H1 (cell line): Measurements from ENCODE around the gene CCDC154. TPM values are rescaled to one million over a fixed set of nuclear protein-coding genes. Genes with fewer than 3 reads are reported as not detected.

Experiments
- CTCF ChIA-PET: fragments of 300-600 bp; sonication (Branson Sonifier 250); formaldehyde crosslinking; loops from one replicate; lab custom pipeline; 2021; ENCODE audit not compliant: partially characterized antibody; lab: Charles Lee
- POLR2A ChIA-PET: fragments of 300-600 bp; sonication (Branson Sonifier 250); formaldehyde crosslinking; loops from one replicate; lab custom pipeline; 2021; ENCODE audit warnings: inconsistent platforms; ENCODE audit not compliant: partially characterized antibody; lab: Charles Lee
- DNase-seq, 2 experiments: peaks; one replicate each; pipeline versions ENCODE4 v3.0.0 to v3.0.0-alpha.2; 2010 to 2022; ENCODE audit warnings: low spot score in 2 of 2, low read depth in 1 of 2, mixed read lengths in 1 of 2
- FAIRE-seq: peaks from 2 replicates; lab custom pipeline; 2011; peaks lifted over from hg19 to GRCh38; lab: Jason Lieb, UNC
- H2AFZ ChIP-seq: 2 replicates; pipeline ENCODE4 v1.8.1; 2012; ENCODE audit warnings: low read length, inconsistent platforms
- H2AK5ac ChIP-seq: 2 replicates; pipeline ENCODE4 v1.6.1; 2013; ENCODE audit warnings: low read depth, low read length
- H2BK120ac ChIP-seq: replicated peaks from 2 replicates; pipeline ENCODE3; 2013; ENCODE audit warnings: low read depth, low read length, inconsistent platforms
- H2BK12ac ChIP-seq: 2 replicates; pipeline ENCODE4 v1.6.1; 2013; ENCODE audit warnings: low read depth, low read length
- H2BK15ac ChIP-seq: 2 replicates; pipeline ENCODE4 v1.6.1; 2013; ENCODE audit warnings: low read length
- H2BK20ac ChIP-seq: 2 replicates; pipeline ENCODE4 v1.6.1; 2013; ENCODE audit warnings: low read length
- H2BK5ac ChIP-seq: 2 replicates; pipeline ENCODE4 v1.6.1; 2013; ENCODE audit warnings: low read depth, low read length
- H3K14ac ChIP-seq: 2 replicates; pipeline ENCODE4 v1.6.1; 2013; ENCODE audit warnings: inconsistent platforms; ENCODE audit not compliant: insufficient read length
- H3K18ac ChIP-seq: 2 replicates; pipeline ENCODE4 v1.6.1; 2013; ENCODE audit warnings: low read length; ENCODE audit errors: extremely low read depth
- H3K23ac ChIP-seq: 2 replicates; pipeline ENCODE4 v1.6.1; 2013; ENCODE audit warnings: inconsistent platforms; ENCODE audit not compliant: insufficient read length
- H3K23me2 ChIP-seq: 2 replicates; pipeline ENCODE4 v1.6.1; 2013; ENCODE audit warnings: low read depth, low read length
- H3K27ac ChIP-seq: 2 replicates; pipeline ENCODE4 v1.6.1; 2011; ENCODE audit warnings: low read depth, low read length, inconsistent platforms
- H3K27me3 ChIP-seq, 4 experiments: replicated peaks in 1 of 4; 1 replicate in 1 of 4; 2 replicates in 3 of 4; pipeline versions ENCODE4 v1.6.1 to v1.8.1; 2011 to 2013; ENCODE audit warnings: low read length in 3 of 4, mild to moderate bottlenecking in 3 of 4, inconsistent platforms in 2 of 4, mixed read lengths in 2 of 4, moderate library complexity in 1 of 4; ENCODE audit not compliant: control insufficient read depth in 3 of 4, insufficient read depth in 3 of 4; ENCODE audit errors: extremely low read depth in 1 of 4
- H3K36me3 ChIP-seq, 4 experiments: 2 replicates each; pipeline versions ENCODE4 v1.6.1 to v1.8.1; 2011 to 2013; ENCODE audit warnings: mild to moderate bottlenecking in 4 of 4, low read length in 3 of 4, moderate library complexity in 2 of 4, control low read depth in 1 of 4, inconsistent platforms in 1 of 4; ENCODE audit not compliant: insufficient read depth in 4 of 4, control insufficient read depth in 2 of 4
- H3K4ac ChIP-seq: replicated peaks from 2 replicates; pipeline ENCODE3; 2013; ENCODE audit warnings: low read length, low read depth, mixed read lengths, inconsistent platforms; ENCODE audit not compliant: insufficient read length
- H3K4me1 ChIP-seq, 4 experiments: replicated peaks in 1 of 4; 1 replicate in 1 of 4; 2 replicates in 3 of 4; pipeline versions ENCODE4 v1.6.1 to v1.8.1; 2011 to 2013; ENCODE audit warnings: low read length in 3 of 4, inconsistent platforms in 2 of 4, mixed read lengths in 1 of 4; ENCODE audit not compliant: insufficient read depth in 4 of 4, control insufficient read depth in 3 of 4
- H3K4me2 ChIP-seq, 2 experiments: 2 replicates each; pipeline versions ENCODE4 v1.6.1 to v1.8.1; 2011 to 2013; ENCODE audit warnings: low read depth in 2 of 2, low read length in 2 of 2, control low read depth in 1 of 2, inconsistent platforms in 1 of 2, mild to moderate bottlenecking in 1 of 2; ENCODE audit not compliant: insufficient read depth in 1 of 2
- H3K4me3 ChIP-seq, 4 experiments: fragments of 200-600, 300-600 bp in 1 of 4; sonication (generic), shearing (Covaris generic), sonication (Bioruptor Twin) in 1 of 4; 2 replicates each; pipeline versions ENCODE4 v1.5.1 to v1.8.1; 2011 to 2016; ENCODE audit warnings: low read length in 4 of 4, low read depth in 3 of 4, control low read depth in 2 of 4, inconsistent platforms in 2 of 4, mild to moderate bottlenecking in 2 of 4, mixed read lengths in 1 of 4, moderate library complexity in 1 of 4; ENCODE audit not compliant: insufficient read depth in 2 of 4; ENCODE audit errors: extremely low read depth in 1 of 4
- H3K56ac ChIP-seq: replicated peaks from 2 replicates; pipeline ENCODE3; 2013; ENCODE audit warnings: low read depth, mild to moderate bottlenecking, mixed read lengths, low read length, inconsistent platforms; ENCODE audit not compliant: insufficient read length
- H3K79me1 ChIP-seq: 2 replicates; pipeline ENCODE4 v1.6.1; 2013; ENCODE audit warnings: low read depth, low read length, control low read depth
- H3K79me2 ChIP-seq, 2 experiments: 2 replicates each; pipeline versions ENCODE4 v1.6.1 to v1.8.1; 2012 to 2013; ENCODE audit warnings: low read length in 2 of 2, mild to moderate bottlenecking in 2 of 2, inconsistent platforms in 1 of 2; ENCODE audit not compliant: insufficient read depth in 2 of 2, control insufficient read depth in 1 of 2
- H3K9ac ChIP-seq, 4 experiments: replicated peaks in 1 of 4; 1 replicate in 1 of 4; 2 replicates in 3 of 4; pipeline versions ENCODE4 v1.6.1 to v1.8.1; 2011 to 2013; ENCODE audit warnings: low read depth in 3 of 4, low read length in 3 of 4, control low read depth in 2 of 4, mild to moderate bottlenecking in 2 of 4, moderate library complexity in 2 of 4, inconsistent platforms in 1 of 4; ENCODE audit errors: extremely low read depth in 1 of 4
- H3K9me3 ChIP-seq, 2 experiments: 2 replicates each; pipeline versions ENCODE4 v1.6.1 to v1.8.1; 2012 to 2013; ENCODE audit warnings: mild to moderate bottlenecking in 2 of 2, moderate library complexity in 2 of 2, control low read depth in 1 of 2, inconsistent platforms in 1 of 2, low read depth in 1 of 2, low read length in 1 of 2, mixed read lengths in 1 of 2; ENCODE audit not compliant: insufficient read depth in 2 of 2
- H4K20me1 ChIP-seq, 2 experiments: replicated peaks in 1 of 2; 2 replicates each; pipeline versions ENCODE3 to v1.8.1; 2011 to 2013; ENCODE audit warnings: inconsistent platforms in 2 of 2, low read length in 2 of 2, mild to moderate bottlenecking in 1 of 2; ENCODE audit not compliant: insufficient read depth in 2 of 2, control insufficient read depth in 1 of 2
- H4K5ac ChIP-seq: 2 replicates; pipeline ENCODE4 v1.6.1; 2013; ENCODE audit warnings: low read length, low read depth, mixed read lengths, inconsistent platforms; ENCODE audit not compliant: insufficient read length
- H4K8ac ChIP-seq: 2 replicates; pipeline ENCODE4 v1.8.0; 2013; ENCODE audit warnings: mild to moderate bottlenecking, moderate library complexity, low read length, inconsistent platforms; ENCODE audit not compliant: insufficient read depth; ENCODE audit errors: extremely low read depth
- H4K91ac ChIP-seq: replicated peaks from 2 replicates; pipeline ENCODE3; 2013; ENCODE audit warnings: low read length, mixed read lengths, inconsistent platforms; ENCODE audit not compliant: insufficient read length
- CBX5 ChIP-seq: fragments of 300-800, 300-1000 bp; sonication (generic); IDR thresholded peaks from 2 replicates; pipeline ENCODE4 v1.7.1; 2016; ENCODE audit warnings: antibody characterized with exemption, low read length, low read depth
- CREB1 ChIP-seq: IDR thresholded peaks from 2 replicates; pipeline ENCODE4 v1.6.1; 2012; ENCODE audit warnings: inconsistent platforms
- FOSL1 ChIP-seq: IDR thresholded peaks from 2 replicates; pipeline ENCODE4 v1.6.1; 2011; ENCODE audit warnings: mild to moderate bottlenecking, low read depth, low read length, moderate library complexity; ENCODE audit not compliant: insufficient read depth
- GABPA ChIP-seq: IDR thresholded peaks from 2 replicates; pipeline ENCODE4 v1.6.1; 2011; ENCODE audit warnings: mild to moderate bottlenecking, low read length, moderate library complexity, borderline replicate concordance; ENCODE audit not compliant: insufficient read depth
- GTF2F1 ChIP-seq: IDR thresholded peaks from 2 replicates; pipeline ENCODE4 v1.6.1; 2012; ENCODE audit warnings: low read depth, low read length, improper control_type of control experiment, borderline replicate concordance
- NANOG ChIP-seq: IDR thresholded peaks from 2 replicates; pipeline ENCODE4 v1.6.1; 2011; ENCODE audit warnings: low read length, low read depth, mild to moderate bottlenecking, inconsistent platforms; ENCODE audit not compliant: insufficient read depth, poor library complexity, severe bottlenecking
- PHF8 ChIP-seq: fragments of 200-600 bp; sonication (generic); conservative IDR thresholded peaks from 2 replicates; pipeline ENCODE4 v1.7.1; 2012; ENCODE audit warnings: low read depth, mild to moderate bottlenecking, inconsistent platforms, low read length, moderate library complexity
- POLR2AphosphoS5 ChIP-seq: IDR thresholded peaks from 2 replicates; pipeline ENCODE4 v1.6.1; 2011; ENCODE audit warnings: low read depth, low read length
- RBBP5 ChIP-seq: IDR thresholded peaks from 2 replicates; pipeline ENCODE4 v1.7.1; 2012; ENCODE audit warnings: low read depth, mild to moderate bottlenecking, inconsistent platforms, low read length, moderate library complexity, borderline replicate concordance
- RXRA ChIP-seq: IDR thresholded peaks from 2 replicates; pipeline ENCODE4 v1.6.1; 2011; ENCODE audit warnings: low read depth, mild to moderate bottlenecking, low read length, moderate library complexity; ENCODE audit not compliant: insufficient read depth
- SP1 ChIP-seq: IDR thresholded peaks from 2 replicates; pipeline ENCODE4 v1.6.1; 2011; ENCODE audit warnings: low read depth, low read length
- TCF12 ChIP-seq: IDR thresholded peaks from 2 replicates; pipeline ENCODE4 v1.6.1; 2011; ENCODE audit warnings: low read depth, mild to moderate bottlenecking, low read length
- TEAD4 ChIP-seq: IDR thresholded peaks from 2 replicates; pipeline ENCODE4 v1.6.1; 2012; ENCODE audit warnings: low read depth, low read length, inconsistent platforms, mixed read lengths
- WGBS, 2 experiments: shearing (Covaris generic) in 1 of 2; methylation state at CpG; one replicate each; pipeline versions ENCODE4 v1.1.6 to v1.1.7; 2013 to 2015; ENCODE audit warnings: low lambda C conversion rate in 2 of 2, mixed read lengths in 2 of 2, inconsistent platforms in 1 of 2, low coverage in 1 of 2, missing lambda C conversion rate in 1 of 2; ENCODE audit not compliant: insufficient replicate concordance in 2 of 2, insufficient coverage in 1 of 2, insufficient read length in 1 of 2; ENCODE audit errors: extremely low coverage in 1 of 2, missing lambda C conversion rate in 1 of 2; 5-methylcytosine and 5-hydroxymethylcytosine counted together
- polyA plus RNA-seq, 7 experiments: library from polyadenylated mRNA; depleted of rRNA in 3 of 7; stranded (reverse) in 5 of 7; unstranded in 2 of 7; fragments of >200 nt in 5 of 7; fragments of 200-250 nt in 2 of 7; gene quantifications; 1 replicate in 5 of 7; 2 replicates in 1 of 7; 4 replicates in 1 of 7; pipeline versions ENCODE4 v1.2.1 to v1.2.3, GENCODE V29; 2011 to 2013; ENCODE audit warnings: missing spikeins in 2 of 7, mixed read lengths in 2 of 7
- total RNA-seq: library from RNA; stranded (reverse); fragmentation: NEBNext Ultra II Directional; extraction: Animal tissue kit (Norgen Biotek cat#: 25700); gene quantifications from 2 replicates; pipeline ENCODE4 v1.2.1, GENCODE V29; 2021

Gene CCDC154
- total and polyA plus RNA-seq, 2 of the 8 experiments (the other 6 are each of a cell fraction or from before 2014, with no cell fraction given): 0.15 to 0.88 TPM

- 0 out of 2 replicates have a peak overlapping the region, but pooled peaks have one; percentile 25 for H4K8ac ChIP-seq
- no peaks in the 10 kb centered on the region for H3K79me2 ChIP-seq
- H4K20me1 ChIP-seq: peaks cover 0 to 1% of the 10 kb centered on the region in 2 experiments
- no peak for DNase-seq
- H3K56ac ChIP-seq: no peak overlapping the region
- H4K5ac ChIP-seq: no peak overlapping the region
- H3K4me3 ChIP-seq: no peak overlapping the region
- peaks cover 0 to 4% (median 1%) of the 10 kb centered on the region in 4 experiments; a peak in 4 of 8 replicates for H3K36me3 ChIP-seq
- H3K9me3 ChIP-seq: no peaks in the 10 kb centered on the region
- H3K27me3 ChIP-seq: no peaks in the 10 kb centered on the region
- no peaks in the 10 kb centered on the region for H3K23me2 ChIP-seq
- no peak overlapping the region for H2BK12ac ChIP-seq
- H2BK120ac ChIP-seq: no peak overlapping the region
- H3K4me2 ChIP-seq: no peak overlapping the region
- no peak overlapping the region for H3K27ac ChIP-seq
- no peak for TF ChIP-seq TEAD4
- no peak for TF ChIP-seq FOSL1
- TF ChIP-seq NANOG: no peak
- no peak for TF ChIP-seq TCF12
- no peak for TF ChIP-seq PHF8
- no peak for TF ChIP-seq RBBP5
- TF ChIP-seq SP1: no peak
- no peak for TF ChIP-seq RXRA
- no peak for TF ChIP-seq POLR2AphosphoS5
- no peak for TF ChIP-seq GTF2F1
- TF ChIP-seq GABPA: no peak
- TF ChIP-seq CREB1: no peak
- TF ChIP-seq CBX5: no peak
- TF ChIP-seq, all 59 proteins: peak for 0
- POLR2A ChIA-PET: interaction anchor here (0.7 to 2.4 kb wide), 3 partner anchors 9 to 202 kb away, joined by 4 to 7 read pairs (median 5); no protein-coding TSS in a partner anchor
- Histone ChIP-seq H3K18ac (no peak overlapping the region), H3K4me1 (no peaks in the 10 kb centered on the region), H2AK5ac (no peak overlapping the region), H3K4ac (no peak overlapping the region), H2AFZ (no peak overlapping the region), H2BK5ac (no peak overlapping the region), H3K9ac (no peak overlapping the region), H3K79me1 (no peaks in the 10 kb centered on the region), H2BK15ac (no peak overlapping the region), H2BK20ac (no peak overlapping the region), H4K91ac (no peak overlapping the region), H3K23ac (no peak overlapping the region), H3K14ac (no peak overlapping the region)
- WGBS, 2 experiments: 83% methylated on average over 10 of the region's 16 CpGs; no CpG with 5 or more reads in 1 of the 2 experiments
- CTCF ChIA-PET: interaction anchor here (1.1 to 4.0 kb wide), 3 partner anchors 14 to 40 kb away, joined by 3 to 18 read pairs (median 5); no protein-coding TSS in a partner anchor
- no peak for FAIRE-seq
Measured at GRCh38 chr16:1387331-1387730, 57.0 kb downstream of the CCDC154 start.
